Spinal cord (tissue), 10 donors: Measurements from ENCODE around the gene FRMD3. TPM values are rescaled to one million over a fixed set of nuclear protein-coding genes. Genes with fewer than 3 reads are reported as not detected.
A peak's percentile ranks its signal among the peaks of the same experiment; 100 is the strongest.

Experiments used
- DNase-seq, 6 donors: peaks; one replicate each; pipeline versions ENCODE4 v3.0.0 to v3.0.0-alpha.2; 2013 to 2015; ENCODE audit warnings: low spot score in 6 of 6, low read depth in 4 of 6
- H3K27ac ChIP-seq: one replicate; pipeline ENCODE4 v1.5.1; 2013; ENCODE audit warnings: low read depth, low read length, control low read depth
- H3K27me3 ChIP-seq: one replicate; pipeline ENCODE4 v1.6.1; 2013; ENCODE audit warnings: low read length; ENCODE audit not compliant: control insufficient read depth, insufficient read depth
- H3K36me3 ChIP-seq: one replicate; pipeline ENCODE4 v1.6.1; 2013; ENCODE audit warnings: low read length; ENCODE audit not compliant: control insufficient read depth, insufficient read depth
- H3K4me1 ChIP-seq: one replicate; pipeline ENCODE4 v1.6.1; 2013; ENCODE audit warnings: low read length; ENCODE audit not compliant: control insufficient read depth, insufficient read depth
- H3K4me3 ChIP-seq: one replicate; pipeline ENCODE4 v1.5.1; 2013; ENCODE audit warnings: low read depth, low read length, control low read depth
- H3K9me3 ChIP-seq: one replicate; pipeline ENCODE4 v1.6.1; 2013; ENCODE audit warnings: low read length; ENCODE audit not compliant: control insufficient read depth, insufficient read depth
- WGBS: methylation state at CpG from one replicate; pipeline ENCODE4 v1.1.5; 2013; ENCODE audit warnings: missing lambda C conversion rate; ENCODE audit not compliant: insufficient coverage; 5-methylcytosine and 5-hydroxymethylcytosine counted together
- polyA plus RNA-seq, 2 donors: library from polyadenylated mRNA; unstranded; fragments of 120-200 nt; gene quantifications; one replicate each; pipeline ENCODE4 v1.2.1, GENCODE V29; 2013; ENCODE audit not compliant: insufficient read length in 2 of 2
- total RNA-seq, 2 donors: library from RNA; depleted of rRNA in 1 of 2; stranded (reverse); fragments of 120-200 nt in 1 of 2; fragments of >200 nt in 1 of 2; gene quantifications; one replicate each; pipeline versions ENCODE4 v1.2.3 to v1.2.4, GENCODE V29; 2013 to 2014
- donor health status: healthy.

The FRMD3 gene
- total and polyA plus RNA-seq, 4 donors, result 12.6 to 26.8 (median 16.5) TPM

DNA sequence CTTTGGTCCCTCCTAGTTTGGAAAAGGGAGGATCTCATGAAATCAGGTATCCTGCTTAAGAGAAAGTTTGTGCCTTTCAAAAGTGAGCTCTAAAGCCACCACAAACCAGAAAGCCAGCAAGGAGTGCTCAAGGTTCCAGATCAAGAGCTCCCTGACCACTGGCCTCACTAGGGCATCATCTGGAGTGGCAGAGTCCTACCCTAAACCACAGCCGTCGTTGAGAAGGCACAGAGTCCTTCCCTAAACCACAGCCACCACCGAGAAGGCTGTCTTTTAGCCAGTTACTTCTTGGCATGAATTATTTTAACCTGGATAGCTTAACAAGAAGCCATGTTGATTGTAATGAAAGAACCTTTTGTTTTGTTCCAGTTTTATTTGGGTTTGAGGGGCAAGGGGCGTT lies 102.9 kb downstream of the FRMD3 start:
- no peak for DNase-seq
- Histone ChIP-seq H3K9me3 (no peaks in the 10 kb centered on the region), H3K27me3 (no peaks in the 10 kb centered on the region), H3K36me3 (no peaks in the 10 kb centered on the region), H3K4me1 (peaks cover 10% of the 10 kb centered on the region), H3K4me3 (no peak overlapping the region), H3K27ac (no peak overlapping the region)
- WGBS, result 81% methylated on average over 3 of the region's 4 CpGs

DNA sequence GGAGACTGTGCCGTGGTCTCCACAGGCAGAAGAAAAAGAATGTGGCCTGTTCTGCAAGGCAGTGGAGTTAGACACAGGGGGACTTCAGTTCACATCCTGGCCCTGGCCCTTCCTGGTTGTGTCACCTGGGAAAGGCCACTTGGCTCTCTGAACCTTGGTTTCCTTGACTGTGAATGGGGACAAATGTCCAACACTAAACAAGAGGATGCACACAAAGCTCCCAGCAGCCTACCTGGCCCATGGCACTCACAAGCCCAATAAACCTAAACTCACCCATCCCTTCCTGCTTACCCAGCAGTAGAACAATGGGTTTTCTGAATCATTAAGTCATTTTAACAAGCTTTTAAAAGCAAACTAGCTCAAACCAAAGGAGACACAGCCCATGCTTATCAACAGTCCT lies 103.9 kb downstream of the FRMD3 start:
- no peak overlapping the region for H3K4me3 ChIP-seq
- 100% methylated on average over 1 of the region's 1 CpG for WGBS
- H3K27me3 ChIP-seq, result no peaks in the 10 kb centered on the region
- DNase-seq, result no peak
- H3K27ac ChIP-seq, result no peak overlapping the region
- H3K9me3 ChIP-seq, result no peaks in the 10 kb centered on the region
- peaks cover 10% of the 10 kb centered on the region for H3K4me1 ChIP-seq
- no peaks in the 10 kb centered on the region for H3K36me3 ChIP-seq

DNA sequence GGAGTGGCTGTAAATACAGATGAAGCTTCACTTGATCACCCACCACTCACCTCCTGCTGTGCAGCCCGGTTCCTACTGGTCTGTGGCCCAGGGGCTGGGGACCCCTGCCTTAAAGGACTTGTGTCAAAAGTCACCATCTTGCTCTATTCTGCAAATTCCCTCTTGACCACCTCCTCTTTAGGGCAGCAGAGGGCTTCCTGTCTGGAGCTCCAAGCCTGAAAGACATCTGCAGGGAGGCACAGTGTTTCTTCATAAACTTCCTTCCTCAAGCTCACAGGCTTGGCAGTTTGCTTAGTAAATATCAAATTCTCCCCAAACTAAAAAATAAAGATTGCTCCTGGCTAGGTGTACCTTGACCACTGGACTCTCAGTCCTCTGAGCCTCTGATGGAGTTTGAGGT lies 104.4 kb downstream of the FRMD3 start:
- no peak overlapping the region for H3K4me3 ChIP-seq
- H3K27me3 ChIP-seq, result no peaks in the 10 kb centered on the region
- no peaks in the 10 kb centered on the region for H3K36me3 ChIP-seq
- 100% methylated on average over 1 of the region's 1 CpG for WGBS
- H3K9me3 ChIP-seq, result no peaks in the 10 kb centered on the region
- DNase-seq, result no peak
- peaks cover 10% of the 10 kb centered on the region for H3K4me1 ChIP-seq
- H3K27ac ChIP-seq, result no peak overlapping the region

DNA sequence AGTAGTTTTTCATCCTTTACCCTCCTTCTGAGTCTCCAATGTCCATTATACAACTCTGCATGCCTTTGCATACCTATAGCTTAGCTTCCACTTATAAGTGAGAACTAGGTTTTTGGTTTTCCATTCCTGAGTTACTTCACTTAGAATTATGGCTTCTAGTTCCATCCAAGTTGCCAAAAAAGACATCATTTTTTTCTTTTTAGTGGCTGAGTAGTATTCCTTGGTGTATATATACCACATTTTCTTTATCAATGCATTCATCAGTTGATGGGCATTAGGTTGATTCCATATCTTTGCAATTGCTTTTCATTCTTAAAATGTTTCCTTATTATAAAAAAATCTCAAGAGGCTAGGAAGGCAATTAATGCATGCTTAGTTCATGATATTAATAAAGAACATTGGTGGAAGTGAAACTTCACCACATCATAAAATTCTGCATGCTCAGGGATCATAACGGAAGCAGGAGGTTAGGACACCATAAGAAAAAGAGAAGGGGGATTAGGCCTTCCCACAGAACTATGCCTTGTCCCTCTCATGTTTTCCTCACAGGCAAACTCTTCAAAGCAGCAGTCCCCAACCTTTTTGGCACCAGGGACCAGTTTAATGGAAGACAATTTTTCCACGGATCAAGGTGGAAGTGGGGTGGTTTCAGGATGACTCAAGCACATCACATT lies 105.2 kb downstream of the FRMD3 start:
- Histone ChIP-seq H3K27me3 (no peaks in the 10 kb centered on the region), H3K9me3 (no peaks in the 10 kb centered on the region), H3K36me3 (no peaks in the 10 kb centered on the region), H3K27ac (no peak overlapping the region), H3K4me3 (no peak overlapping the region), H3K4me1 (peaks cover 10% of the 10 kb centered on the region)
- no CpG with 5 or more reads among the region's 2 CpGs for WGBS
- no peak for DNase-seq

DNA sequence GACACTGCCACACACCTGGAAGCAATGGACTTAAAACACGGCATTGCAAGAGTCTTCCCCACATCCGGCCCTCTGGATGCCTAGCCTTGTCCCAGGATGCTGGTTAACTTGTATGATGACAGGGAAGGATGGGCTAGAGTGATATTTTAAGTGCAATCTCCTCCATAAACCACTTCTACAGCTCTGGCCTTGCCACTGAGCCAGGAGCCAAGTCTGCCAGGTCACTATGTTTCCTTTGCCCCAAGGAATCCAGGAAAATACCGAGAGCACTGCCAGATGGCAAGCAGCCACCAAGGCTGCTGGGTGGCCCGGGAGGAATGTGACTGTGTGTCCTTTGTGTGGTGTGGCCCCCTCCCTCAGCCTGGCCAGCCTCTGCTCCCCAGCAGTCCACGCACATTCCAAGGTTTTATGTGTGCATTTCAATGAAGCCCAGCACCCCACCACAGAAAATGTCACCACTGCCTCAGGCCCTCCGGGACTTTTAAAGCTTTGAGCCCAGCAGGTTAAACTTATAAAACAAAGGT lies 106.0 kb downstream of the FRMD3 start:
- peak overlapping the region; percentile 54 for H3K27ac ChIP-seq
- no peaks in the 10 kb centered on the region for H3K36me3 ChIP-seq
- no peaks in the 10 kb centered on the region for H3K9me3 ChIP-seq
- DNase-seq, result peak in 5 of 6 donors; percentile 28 to 89 (median 57)
- 6% methylated on average over 2 of the region's 6 CpGs for WGBS
- H3K4me3 ChIP-seq, result no peak overlapping the region
- H3K4me1 ChIP-seq, result peaks cover 10% of the 10 kb centered on the region
- no peaks in the 10 kb centered on the region for H3K27me3 ChIP-seq

DNA sequence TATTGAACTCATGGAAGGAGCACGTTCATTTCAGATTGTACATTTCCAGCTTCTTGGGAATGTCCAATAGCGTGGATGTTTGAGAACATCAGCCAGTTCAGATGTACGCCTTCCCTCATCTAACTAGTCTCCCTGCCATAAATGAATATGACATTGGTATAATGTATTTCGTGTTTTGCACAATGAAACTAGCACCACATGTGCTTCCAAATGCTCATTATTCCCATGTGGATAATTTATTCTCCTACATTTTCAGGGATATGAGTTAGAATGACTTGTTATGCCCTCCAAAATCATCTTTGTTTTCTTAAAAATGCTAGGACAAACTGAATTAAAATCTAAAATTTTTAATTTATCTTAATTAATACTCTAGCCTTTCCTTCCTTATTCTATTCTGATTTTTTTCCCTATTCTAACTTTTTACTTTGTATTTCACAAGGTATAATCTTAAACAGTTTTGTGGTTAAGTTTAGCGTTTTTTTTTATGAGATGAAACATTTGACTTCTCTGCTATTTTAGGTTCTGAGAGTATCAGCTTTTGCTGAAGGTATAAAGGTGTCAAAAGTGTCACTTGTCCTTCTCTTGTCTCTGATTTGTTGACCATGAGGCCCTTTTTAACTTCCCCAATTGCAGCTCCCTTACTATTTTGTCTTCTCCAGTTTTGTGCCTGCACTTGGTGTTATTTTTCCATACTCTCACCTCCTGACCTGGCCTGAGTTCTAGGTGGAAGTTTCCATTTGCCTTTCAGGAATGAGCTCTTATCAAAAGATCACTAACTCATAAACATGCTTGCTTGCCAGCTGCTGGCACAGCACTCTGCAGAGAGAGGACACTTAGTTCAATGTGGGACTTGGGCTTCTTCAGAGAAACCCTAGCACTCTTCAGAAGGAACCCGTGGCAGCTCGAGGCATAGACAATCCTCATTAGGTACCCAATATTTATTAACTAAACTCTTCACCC lies 106.8 kb downstream of the FRMD3 start:
- H3K27me3 ChIP-seq, result no peaks in the 10 kb centered on the region
- H3K4me3 ChIP-seq, result no peak overlapping the region
- no peaks in the 10 kb centered on the region for H3K36me3 ChIP-seq
- no peaks in the 10 kb centered on the region for H3K9me3 ChIP-seq
- WGBS, result 76% methylated on average over 2 of the region's 7 CpGs
- H3K27ac ChIP-seq, result peak overlapping the region; percentile 54
- peak in 2 of 6 donors; percentile 12 to 54 for DNase-seq
- H3K4me1 ChIP-seq, result peaks cover 10% of the 10 kb centered on the region

DNA sequence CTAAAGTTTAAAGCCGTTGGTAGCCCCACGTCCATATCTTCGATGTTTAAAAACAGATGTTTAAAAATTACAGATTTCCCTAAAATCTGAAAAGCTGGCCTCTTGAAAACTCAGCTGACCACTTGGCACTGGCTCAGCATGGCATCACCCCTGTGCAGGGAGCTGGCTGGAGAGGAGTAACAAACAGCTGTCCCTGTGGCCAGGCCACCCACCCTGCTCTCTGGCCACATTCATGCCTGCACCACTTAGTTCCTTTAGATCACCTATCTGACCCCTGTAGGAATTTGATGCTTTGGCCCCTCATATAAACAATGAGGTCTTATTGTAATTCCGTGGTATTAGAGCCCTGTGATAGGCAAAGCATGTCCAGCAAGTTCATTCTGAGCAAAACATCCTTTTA lies 107.5 kb downstream of the FRMD3 start:
- Histone ChIP-seq H3K4me3 (no peak overlapping the region), H3K4me1 (peaks cover 13% of the 10 kb centered on the region), H3K9me3 (no peaks in the 10 kb centered on the region), H3K27me3 (no peaks in the 10 kb centered on the region), H3K27ac (no peak overlapping the region), H3K36me3 (no peaks in the 10 kb centered on the region)
- WGBS, result 86% methylated on average over 3 of the region's 4 CpGs
- no peak for DNase-seq

DNA sequence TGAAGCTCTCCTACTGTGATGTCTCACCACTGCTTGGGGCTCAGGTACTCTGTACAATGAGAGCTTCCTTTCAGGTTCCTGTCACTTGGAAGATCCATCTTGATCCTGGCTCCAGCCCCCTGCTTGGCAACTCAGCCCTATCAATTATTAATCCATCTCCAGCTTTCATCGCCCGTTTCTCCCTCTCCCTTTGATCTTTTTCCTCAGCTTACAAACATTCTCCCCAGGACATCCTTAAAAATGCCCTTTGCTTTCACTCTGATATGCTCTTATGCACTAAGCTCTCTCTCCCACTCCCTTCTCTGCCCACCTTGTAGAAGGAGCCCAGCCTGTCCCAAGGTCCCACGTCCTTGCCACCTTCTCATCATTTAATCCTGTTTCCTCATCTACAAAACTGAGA lies 109.0 kb downstream of the FRMD3 start:
- H3K4me3 ChIP-seq, result no peak overlapping the region
- no peaks in the 10 kb centered on the region for H3K27me3 ChIP-seq
- H3K27ac ChIP-seq, result no peak overlapping the region
- H3K4me1 ChIP-seq, result peaks cover 13% of the 10 kb centered on the region
- no peak for DNase-seq
- H3K9me3 ChIP-seq, result no peaks in the 10 kb centered on the region
- H3K36me3 ChIP-seq, result no peaks in the 10 kb centered on the region
- 70% methylated on average over 2 of the region's 3 CpGs for WGBS

DNA sequence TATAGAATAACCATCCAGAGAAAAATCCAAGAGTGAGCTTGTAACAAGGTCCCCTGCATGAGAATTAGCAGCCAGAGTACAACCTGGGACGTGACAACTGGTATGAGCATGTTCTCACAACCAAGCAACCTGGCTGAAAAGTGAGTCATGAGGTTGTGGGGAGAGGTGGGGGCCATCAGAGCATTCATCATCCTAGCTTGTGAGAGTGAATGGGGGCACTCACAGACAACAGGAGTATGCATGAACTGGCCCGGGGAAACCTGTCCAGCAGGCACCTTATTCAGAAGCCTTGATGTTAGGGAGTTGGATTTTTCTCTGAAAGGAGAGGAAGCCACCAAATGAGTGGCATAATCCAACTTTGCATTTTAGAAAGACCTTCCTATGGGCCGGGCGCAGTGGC lies 113.0 kb downstream of the FRMD3 start:
- Histone ChIP-seq H3K9me3 (no peaks in the 10 kb centered on the region), H3K4me1 (peaks cover 3% of the 10 kb centered on the region), H3K4me3 (no peak overlapping the region), H3K27me3 (no peaks in the 10 kb centered on the region), H3K27ac (no peak overlapping the region), H3K36me3 (no peaks in the 10 kb centered on the region)
- 94% methylated on average over 2 of the region's 4 CpGs for WGBS
- DNase-seq, result no peak
